Psoas muscle (tissue), 8 donors: ENCODE measurements around the gene NIPBL. TPM values are rescaled to one million over a fixed set of nuclear protein-coding genes. Genes with fewer than 3 reads are reported as not detected.
A peak's percentile ranks its signal among the peaks of the same experiment; 100 is the strongest.

Source experiments
- ATAC-seq, 4 donors: fragments of 200-7000 bp; cut with Tn5 transposase; one replicate each; pipeline ENCODE4 v1.9.1; 2020; ENCODE audit warnings: moderate library complexity in 3 of 4, mild to moderate bottlenecking in 2 of 4
- DNase-seq, 2 donors: peaks; one replicate each; pipeline ENCODE4 v3.0.0-alpha.2; 2020
- H3K27ac ChIP-seq: fragments of 200-600 bp; one replicate; pipeline ENCODE4 v1.8.0; 2022
- H3K27me3 ChIP-seq, 3 donors: fragments of 200-600 bp in 1 of 3; one replicate each; pipeline versions ENCODE4 v1.6.1 to v1.8.0; 2013 to 2022; ENCODE audit warnings: low read length in 2 of 3, mild to moderate bottlenecking in 2 of 3, moderate library complexity in 1 of 3; ENCODE audit not compliant: insufficient read depth in 3 of 3
- H3K36me3 ChIP-seq, 2 donors: fragments of 200-600 bp in 1 of 2; one replicate each; pipeline versions ENCODE4 v1.6.1 to v1.8.0; 2013 to 2022; ENCODE audit warnings: low read depth in 1 of 2, mild to moderate bottlenecking in 1 of 2, moderate library complexity in 1 of 2; ENCODE audit not compliant: insufficient read depth in 1 of 2
- H3K4me1 ChIP-seq: fragments of 200-600 bp; one replicate; pipeline ENCODE4 v1.8.0; 2022
- H3K4me3 ChIP-seq: fragments of 200-600 bp; one replicate; pipeline ENCODE4 v1.8.0; 2022; ENCODE audit warnings: mild to moderate bottlenecking
- H3K9me3 ChIP-seq: fragments of 200-600 bp; one replicate; pipeline ENCODE4 v1.8.0; 2022
- CTCF ChIP-seq: fragments of 200-600 bp; IDR thresholded peaks from one replicate; pipeline ENCODE4 v1.8.0; 2022; ENCODE audit warnings: antibody characterized with exemption
- WGBS, 3 donors: extraction: QIAGEN DNeasy Blood & Tissue Kit; methylation state at CpG; one replicate each; pipeline versions ENCODE4 v1.1.6 to v1.1.7; 2013; 5-methylcytosine and 5-hydroxymethylcytosine counted together
- intact Hi-C, 2 donors: fragments of 100-400 bp; cut with DNase I; formaldehyde crosslinking; loops; one replicate each; pipeline versions ENCODE4 v1.11.0 to v1.14.2; 2022
- long read RNA-seq, 2 donors: library from polyadenylated mRNA; unstranded; transcript quantifications; one replicate each; pipeline ENCODE4 v2.0.0, GENCODE V29; 2021
- polyA plus RNA-seq, 3 donors: library from polyadenylated mRNA; stranded (reverse); fragments of 200-250 nt; gene quantifications; one replicate each; pipeline ENCODE4 v1.2.3, GENCODE V29; 2013
- total RNA-seq, 4 donors: library from RNA; stranded (reverse); fragmentation: NEBNext Ultra II Directional in 2 of 4; extraction: Animal tissue kit (Norgen Biotek cat#: 25700) in 2 of 4; gene quantifications; one replicate each; pipeline versions ENCODE4 v1.2.1 to v1.2.4, GENCODE V29; 2021 to 2023
- donor health status: healthy with polysubstance abuse.
- donor health status: DM: no; HTN: no; CAD: no; lungs with moderate emphysema.
- donor health status: Bipolar disorder and iron deficiency.
- donor health status: healthy.
- donor health status: DM: yes; HTN: yes; CAD: no.
- donor health status: DM: no; HTN: no; CAD: no.
- donor health status: DM: no; HTN: no; CAD: no.
- donor health status: DM: yes; HTN: yes; CAD: no.

Gene NIPBL
- total RNA-seq (10 to 100 TPM; 38.1 to 51.4 (median 43.7) TPM), polyA plus RNA-seq (10 to 100 TPM; 12.5 to 17.1 (median 14.6) TPM)
- long read RNA-seq, donor 1, partial matches to known transcripts, result 15 of 15 reads
- long read RNA-seq, donor 1, other reads (novel, unspliced or antisense), result 0 of 15 reads
- long read RNA-seq, donor 2, partial matches to known transcripts, result 27 of 38 reads
- long read RNA-seq, donor 2, other reads (novel, unspliced or antisense), result 11 of 38 reads

GRCh38 chr5:36876299-36876964 is at the start of gene NIPBL:
NIPBL (plus strand) TSS chr5:36876769; CDS start chr5:36953697, 76,928 bp downstream.
- H3K4me3 ChIP-seq, result peak within 1 kb of the TSS; percentile 86
- peak within 1 kb of the TSS; percentile 96 for H3K27ac ChIP-seq
- no peaks in the 10 kb centered on the region for H3K36me3 ChIP-seq
- no peaks in the 10 kb centered on the region for H3K27me3 ChIP-seq
- peaks cover 43% of the 10 kb centered on the region for H3K4me1 ChIP-seq
- TF ChIP-seq CTCF, result no peak
- peak; percentile 84 to 92 (median 88) for ATAC-seq
- DNase-seq, result peak; percentile 91 to 95
- intact Hi-C loops, result loop anchor here (5.0 to 10.0 kb wide), 3 partner anchors 66 to 632 kb away; partner anchors contain the start of gene NADK2 (in 1 of the 2)
- H3K9me3 ChIP-seq, result no peaks in the 10 kb centered on the region
- WGBS, 3 donors, result 0% methylated on average over 50 to 73 of the region's 73 CpGs

- intact Hi-C loops, result no loop called here
- Histone ChIP-seq H3K27ac (no peak overlapping the region), H3K9me3 (no peaks in the 10 kb centered on the region), H3K27me3 (no peaks in the 10 kb centered on the region), H3K36me3 (no peaks in the 10 kb centered on the region), H3K4me3 (no peak overlapping the region), H3K4me1 (no peaks in the 10 kb centered on the region)
- DNase-seq (no peak), ATAC-seq (no peak)
- WGBS, 3 donors, result 84 to 87% (median 87%) methylated on average over 2 of the region's 2 CpGs
- no peak for TF ChIP-seq CTCF
These were observed 44.3 kb upstream of the NIPBL start for GRCh38 chr5:36832274-36832673.

- intact Hi-C loops, result no loop called here
- Histone ChIP-seq H3K4me3 (no peak overlapping the region), H3K4me1 (no peaks in the 10 kb centered on the region), H3K27ac (no peak overlapping the region), H3K9me3 (no peaks in the 10 kb centered on the region), H3K36me3 (no peaks in the 10 kb centered on the region), H3K27me3 (no peaks in the 10 kb centered on the region)
- no peak for TF ChIP-seq CTCF
- ATAC-seq, result no peak
- 44 to 57% (median 56%) methylated on average over 1 of the region's 1 CpG for WGBS, 3 donors
- no peak for DNase-seq
These were observed 39.7 kb upstream of the NIPBL start for GRCh38 chr5:36836831-36837230.

- Histone ChIP-seq H3K9me3 (no peaks in the 10 kb centered on the region), H3K4me3 (no peak overlapping the region), H3K36me3 (no peaks in the 10 kb centered on the region), H3K27ac (no peak overlapping the region), H3K4me1 (no peaks in the 10 kb centered on the region), H3K27me3 (no peaks in the 10 kb centered on the region)
- no peak for TF ChIP-seq CTCF
- WGBS, 3 donors, result 81 to 88% (median 85%) methylated on average over 5 of the region's 5 CpGs
- DNase-seq (no peak), ATAC-seq (no peak)
- intact Hi-C loops, result no loop called here
These were observed 36.8 kb upstream of the NIPBL start for GRCh38 chr5:36839489-36840476.
